H9 (cell line): ENCODE data around the gene FAF1. TPM values are rescaled to one million over a fixed set of nuclear protein-coding genes. Genes with fewer than 3 reads are reported as not detected.

Experiments used
- DNase-seq: peaks from one replicate; pipeline ENCODE4 v3.0.0-alpha.2; 2017
- H2AFZ ChIP-seq: one replicate; pipeline ENCODE4 v1.6.1; 2013; ENCODE audit warnings: mild to moderate bottlenecking, low read length, control low read depth, moderate library complexity
- H2AK5ac ChIP-seq: 2 replicates; pipeline ENCODE4 v1.6.1; 2013; ENCODE audit warnings: low read length, control low read depth, mixed read lengths; ENCODE audit not compliant: insufficient read length
- H2BK120ac ChIP-seq: one replicate; pipeline ENCODE4 v1.6.1; 2013; ENCODE audit warnings: low read depth, mild to moderate bottlenecking, low read length, control low read depth, inconsistent platforms; ENCODE audit not compliant: poor library complexity, severe bottlenecking
- H2BK12ac ChIP-seq: 2 replicates; pipeline ENCODE4 v1.6.1; 2013; ENCODE audit warnings: low read length, control low read depth, mixed read lengths, low read depth; ENCODE audit not compliant: insufficient read length
- H2BK15ac ChIP-seq: 2 replicates; pipeline ENCODE4 v1.6.1; 2013; ENCODE audit warnings: low read depth, low read length, control low read depth
- H2BK20ac ChIP-seq: one replicate; pipeline ENCODE4 v1.6.1; 2013; ENCODE audit warnings: low read depth, mild to moderate bottlenecking, low read length, control low read depth, inconsistent platforms; ENCODE audit not compliant: poor library complexity, severe bottlenecking
- H2BK5ac ChIP-seq: 2 replicates; pipeline ENCODE4 v1.6.1; 2013; ENCODE audit warnings: low read length, control low read depth, mixed read lengths; ENCODE audit not compliant: insufficient read length
- H3K14ac ChIP-seq: 2 replicates; pipeline ENCODE4 v1.6.1; 2013; ENCODE audit warnings: low read length, control low read depth; ENCODE audit not compliant: insufficient read depth
- H3K18ac ChIP-seq: 2 replicates; pipeline ENCODE4 v1.6.1; 2013; ENCODE audit warnings: low read depth, mild to moderate bottlenecking, mixed read lengths, low read length, control low read depth; ENCODE audit not compliant: insufficient read length
- H3K23ac ChIP-seq: 2 replicates; pipeline ENCODE4 v1.6.1; 2013; ENCODE audit warnings: low read length, control low read depth, mixed read lengths, low read depth; ENCODE audit not compliant: insufficient read length
- H3K23me2 ChIP-seq: 2 replicates; pipeline ENCODE4 v1.6.1; 2013; ENCODE audit warnings: low read depth, mild to moderate bottlenecking, mixed read lengths, low read length, control low read depth; ENCODE audit not compliant: insufficient read length, poor library complexity, severe bottlenecking
- H3K27ac ChIP-seq: 2 replicates; pipeline ENCODE4 v1.5.1; 2013; ENCODE audit warnings: low read length, control low read depth, mixed read lengths, low read depth; ENCODE audit not compliant: insufficient read length
- H3K27me3 ChIP-seq: 2 replicates; pipeline ENCODE4 v1.6.1; 2013; ENCODE audit warnings: low read length, control low read depth, inconsistent platforms; ENCODE audit not compliant: insufficient read depth
- H3K4ac ChIP-seq: 2 replicates; pipeline ENCODE4 v1.6.1; 2013; ENCODE audit warnings: low read depth, mild to moderate bottlenecking, control low read depth, inconsistent platforms, low read length, moderate library complexity
- H3K4me1 ChIP-seq: 2 replicates; pipeline ENCODE4 v1.6.1; 2013; ENCODE audit warnings: low read length, control low read depth, inconsistent platforms; ENCODE audit not compliant: insufficient read depth
- H3K4me2 ChIP-seq: 2 replicates; pipeline ENCODE4 v1.6.1; 2013; ENCODE audit warnings: low read length, control low read depth, mixed read lengths; ENCODE audit not compliant: insufficient read length, insufficient read depth
- H3K56ac ChIP-seq: 2 replicates; pipeline ENCODE4 v1.6.1; 2013; ENCODE audit warnings: low read depth, mild to moderate bottlenecking, mixed read lengths, low read length, control low read depth; ENCODE audit not compliant: insufficient read length
- H3K79me1 ChIP-seq: 2 replicates; pipeline ENCODE4 v1.6.1; 2013; ENCODE audit warnings: low read depth, mild to moderate bottlenecking, moderate library complexity, low read length, control low read depth, inconsistent platforms; ENCODE audit not compliant: insufficient read depth, poor library complexity, severe bottlenecking
- H3K79me2 ChIP-seq: 2 replicates; pipeline ENCODE4 v1.6.1; 2013; ENCODE audit warnings: low read length, control low read depth, inconsistent platforms; ENCODE audit not compliant: insufficient read depth
- H3K9ac ChIP-seq: 2 replicates; pipeline ENCODE4 v1.6.1; 2013; ENCODE audit warnings: low read length, control low read depth, mixed read lengths; ENCODE audit not compliant: insufficient read length; ENCODE audit errors: extremely low read depth
- H3K9me3 ChIP-seq: one replicate; pipeline ENCODE4 v1.6.1; 2013; ENCODE audit warnings: low read depth, low read length, inconsistent platforms; ENCODE audit not compliant: control insufficient read depth
- H3T11ph ChIP-seq: one replicate; pipeline ENCODE4 v1.6.1; 2013; ENCODE audit warnings: mild to moderate bottlenecking, low read length, control low read depth, inconsistent platforms
- H4K20me1 ChIP-seq: one replicate; pipeline ENCODE4 v1.6.1; 2013; ENCODE audit not compliant: control insufficient read depth, insufficient read length, insufficient read depth
- H4K5ac ChIP-seq: 2 replicates; pipeline ENCODE4 v1.6.1; 2013; ENCODE audit warnings: low read depth, mild to moderate bottlenecking, mixed read lengths, low read length, control low read depth; ENCODE audit not compliant: insufficient read length
- H4K8ac ChIP-seq: replicated peaks from 2 replicates; pipeline ENCODE4 v1.6.1; 2013; ENCODE audit warnings: low read length, control low read depth, mixed read lengths, low read depth; ENCODE audit not compliant: insufficient read length
- H4K91ac ChIP-seq: 2 replicates; pipeline ENCODE4 v1.6.1; 2013; ENCODE audit warnings: low read depth, mild to moderate bottlenecking, moderate library complexity, mixed read lengths, low read length, control low read depth; ENCODE audit not compliant: insufficient read length
- H3K27ac Mint-ChIP-seq, 3 experiments: 2 replicates in 2 of 3; 3 replicates in 1 of 3; pipeline ENCODE4 v1.8.0; 2020 to 2021; ENCODE audit warnings: mixed read lengths in 3 of 3, mild to moderate bottlenecking in 1 of 3, moderate library complexity in 1 of 3
- H3K27me3 Mint-ChIP-seq: 2 replicates; pipeline ENCODE4 v1.8.0; 2021; ENCODE audit warnings: low read depth, mild to moderate bottlenecking, moderate library complexity, mixed read lengths
- H3K36me3 Mint-ChIP-seq, 3 experiments: 2 replicates in 2 of 3; 3 replicates in 1 of 3; pipeline ENCODE4 v1.8.0; 2020 to 2021; ENCODE audit warnings: low read depth in 3 of 3, mixed read lengths in 3 of 3; ENCODE audit not compliant: insufficient read depth in 1 of 3
- H3K4me1 Mint-ChIP-seq, 2 experiments: 2 replicates each; pipeline ENCODE4 v1.8.0; 2020; ENCODE audit warnings: mixed read lengths in 2 of 2
- H3K4me3 Mint-ChIP-seq, 2 experiments: 2 replicates in 1 of 2; 3 replicates in 1 of 2; pipeline ENCODE4 v1.8.0; 2020 to 2021; ENCODE audit warnings: mild to moderate bottlenecking in 2 of 2, mixed read lengths in 2 of 2, moderate library complexity in 1 of 2
- H3K9me3 Mint-ChIP-seq, 2 experiments: 2 replicates in 1 of 2; 3 replicates in 1 of 2; pipeline ENCODE4 v1.8.0; 2020; ENCODE audit warnings: mild to moderate bottlenecking in 2 of 2, mixed read lengths in 2 of 2, moderate library complexity in 1 of 2
- CTCF ChIP-seq: fragments of 200-600 bp; sonication (generic); conservative IDR thresholded peaks from 3 replicates; pipeline ENCODE4 v1.8.0; 2021; ENCODE audit warnings: antibody characterized with exemption, mild to moderate bottlenecking
- WGBS: extraction: QIAGEN DNeasy Blood & Tissue Kit; methylation state at CpG from one replicate; pipeline ENCODE4 v1.1.7; 2013; ENCODE audit warnings: missing lambda C conversion rate, low lambda C conversion rate, mixed read lengths; ENCODE audit not compliant: insufficient read length; ENCODE audit errors: extremely low coverage; 5-methylcytosine and 5-hydroxymethylcytosine counted together
- total RNA-seq: library from RNA; stranded (reverse); gene quantifications from 2 replicates; pipeline ENCODE4 v1.2.1, GENCODE V29; 2021

Gene FAF1
- total RNA-seq, 1 experiment from 2014 or later: 60.8 TPM

GRCh38 chr1:50977575-50978143 is 17.6 kb upstream of the FAF1 start:
- no peak overlapping the region for H3K14ac ChIP-seq
- H3T11ph ChIP-seq: no peak overlapping the region
- peaks cover 47% of the 10 kb centered on the region for H3K27me3 ChIP-seq
- no peak overlapping the region for H4K91ac ChIP-seq
- TF ChIP-seq CTCF: no peak
- peaks cover 3% of the 10 kb centered on the region in 2 experiments; a peak in 1 of 5 replicates for H3K9me3 Mint-ChIP-seq
- no peak overlapping the region for H2BK20ac ChIP-seq
- no peak for DNase-seq
- H2BK5ac ChIP-seq: no peak overlapping the region
- H3K56ac ChIP-seq: no peak overlapping the region
- H4K5ac ChIP-seq: no peak overlapping the region
- H2BK120ac ChIP-seq: no peak overlapping the region
- no peak overlapping the region for H3K27ac ChIP-seq
- no peak overlapping the region for H2BK15ac ChIP-seq
- no peak overlapping the region for H2AFZ ChIP-seq
- H4K20me1 ChIP-seq: no peaks in the 10 kb centered on the region
- no peaks in the 10 kb centered on the region for H3K79me1 ChIP-seq
- H4K8ac ChIP-seq: no peak overlapping the region
- H2BK12ac ChIP-seq: no peak overlapping the region
- peak overlapping the region; percentile 89 for H3K4me2 ChIP-seq
- peaks cover 21 to 29% of the 10 kb centered on the region in 2 experiments for H3K4me1 Mint-ChIP-seq
- peak overlapping the region; percentile 65 to 80 for H3K4me3 Mint-ChIP-seq
- no peak overlapping the region for H3K18ac ChIP-seq
- no peak overlapping the region for H2AK5ac ChIP-seq
- H3K79me2 ChIP-seq: no peaks in the 10 kb centered on the region
- no peak overlapping the region for H3K27ac Mint-ChIP-seq
- peaks cover 97% of the 10 kb centered on the region for H3K27me3 Mint-ChIP-seq
- no peak overlapping the region for H3K23ac ChIP-seq
- no peaks in the 10 kb centered on the region for H3K9me3 ChIP-seq
- WGBS: no CpG with 5 or more reads among the region's 63 CpGs
- peaks cover 6% of the 10 kb centered on the region for H3K23me2 ChIP-seq
- H3K9ac ChIP-seq: no peak overlapping the region
- H3K4ac ChIP-seq: no peak overlapping the region
- H3K4me1 ChIP-seq: 0 out of 2 replicates have a peak, but pooled peaks cover 2% of the 10 kb centered on the region
- H3K36me3 Mint-ChIP-seq: no peaks in the 10 kb centered on the region; a peak in 1 of 7 replicates
